Calu3 (cell line): Measurements from ENCODE around the gene DIMT1. TPM values are rescaled to one million over a fixed set of nuclear protein-coding genes. Genes with fewer than 3 reads are reported as not detected.

ENCODE experiments used
- BruUV-seq: library from RNA; stranded (reverse); fragments of 400-500 nt; replicated peaks from 2 replicates; lab custom pipeline; 2021; lab: Mats Ljungman, UMichigan
- CTCF ChIA-PET: fragments of 300-600 bp; sonication (Branson Sonifier 250); formaldehyde crosslinking; loops from one replicate; lab custom pipeline; 2022; ENCODE audit warnings: antibody characterized with exemption; lab: Charles Lee
- DNase-seq: peaks from one replicate; pipeline ENCODE4 v3.0.0; 2022
- H3K27ac Mint-ChIP-seq: one replicate; pipeline ENCODE4 v1.8.0; 2022; ENCODE audit warnings: mixed read lengths; ENCODE audit not compliant: unreplicated experiment
- H3K27me3 Mint-ChIP-seq: one replicate; pipeline ENCODE4 v1.8.0; 2022; ENCODE audit warnings: mixed read lengths; ENCODE audit not compliant: unreplicated experiment
- H3K36me3 Mint-ChIP-seq: one replicate; pipeline ENCODE4 v1.8.0; 2022; ENCODE audit warnings: mild to moderate bottlenecking, moderate library complexity, mixed read lengths; ENCODE audit not compliant: insufficient read depth, unreplicated experiment
- H3K4me1 Mint-ChIP-seq: one replicate; pipeline ENCODE4 v1.8.0; 2022; ENCODE audit warnings: mild to moderate bottlenecking, low read depth, mixed read lengths; ENCODE audit not compliant: unreplicated experiment
- H3K4me3 Mint-ChIP-seq: one replicate; pipeline ENCODE4 v1.8.0; 2022; ENCODE audit warnings: mild to moderate bottlenecking, low read depth, moderate library complexity, mixed read lengths; ENCODE audit not compliant: unreplicated experiment
- H3K9me3 Mint-ChIP-seq: one replicate; pipeline ENCODE4 v1.8.0; 2022; ENCODE audit warnings: low read depth, mixed read lengths; ENCODE audit not compliant: unreplicated experiment
- CTCF ChIP-seq: fragments of 200-600 bp; IDR thresholded peaks from one replicate; pipeline ENCODE4 v1.8.0; 2022; ENCODE audit warnings: antibody characterized with exemption; ENCODE audit not compliant: unreplicated experiment
- intact Hi-C: fragments of 100-400 bp; cut with micrococcal nuclease; formaldehyde crosslinking; loops from one replicate; pipeline ENCODE4 v1.10.0; 2022; ENCODE audit not compliant: unreplicated experiment
- total RNA-seq: library from RNA; stranded (reverse); gene quantifications from 2 replicates; pipeline ENCODE4 v1.2.3, GENCODE V29; 2022

The DIMT1 gene
- total RNA-seq, 1 experiment from 2014 or later, result 41.1 TPM

DNA sequence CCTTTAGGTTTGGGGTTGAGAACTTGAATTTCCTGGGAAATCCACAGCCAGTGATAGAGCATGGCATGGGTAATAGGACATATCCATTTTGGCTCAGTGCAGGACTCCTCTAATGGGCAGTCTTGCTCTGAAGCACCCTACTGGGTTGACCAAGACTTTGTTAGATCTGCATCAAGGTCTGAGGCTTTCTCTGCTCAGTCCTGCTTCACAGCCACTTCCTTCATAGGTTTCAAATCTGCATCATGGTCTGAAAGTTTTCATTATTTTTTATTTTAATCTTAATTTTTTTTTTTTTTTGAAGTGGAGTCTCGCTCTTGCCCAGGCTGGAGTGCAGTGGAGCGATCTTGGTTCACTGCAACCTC lies 61.2 kb downstream of the DIMT1 start:
- no peaks in the 10 kb centered on the region for H3K9me3 Mint-ChIP-seq
- no peak overlapping the region for H3K4me3 Mint-ChIP-seq
- H3K36me3 Mint-ChIP-seq, result peaks cover 8% of the 10 kb centered on the region
- peaks cover 20% of the 10 kb centered on the region for H3K4me1 Mint-ChIP-seq
- CTCF ChIA-PET, result no interaction called here
- TF ChIP-seq CTCF, result no peak
- H3K27me3 Mint-ChIP-seq, result no peaks in the 10 kb centered on the region
- intact Hi-C loops, result no loop called here
- H3K27ac Mint-ChIP-seq, result no peak overlapping the region
- no peak for DNase-seq
- no TSS peak for BruUV-seq

- DNase-seq, result no peak
- peaks cover 8% of the 10 kb centered on the region for H3K36me3 Mint-ChIP-seq
- CTCF ChIA-PET, result no interaction called here
- no peaks in the 10 kb centered on the region for H3K9me3 Mint-ChIP-seq
- intact Hi-C loops, result no loop called here
- no peaks in the 10 kb centered on the region for H3K27me3 Mint-ChIP-seq
- no TSS peak for BruUV-seq
- no peak overlapping the region for H3K27ac Mint-ChIP-seq
- TF ChIP-seq CTCF, result no peak
- H3K4me3 Mint-ChIP-seq, result no peak overlapping the region
- peaks cover 20% of the 10 kb centered on the region for H3K4me1 Mint-ChIP-seq
These were observed 61.8 kb downstream of the DIMT1 start for GRCh38 chr5:62341783-62342475.

- intact Hi-C loops, result no loop called here
- no peak overlapping the region for H3K27ac Mint-ChIP-seq
- no TSS peak for BruUV-seq
- H3K4me3 Mint-ChIP-seq, result no peak overlapping the region
- H3K4me1 Mint-ChIP-seq, result peaks cover 28% of the 10 kb centered on the region
- H3K9me3 Mint-ChIP-seq, result no peaks in the 10 kb centered on the region
- H3K36me3 Mint-ChIP-seq, result peaks cover 8% of the 10 kb centered on the region
- no peak for TF ChIP-seq CTCF
- DNase-seq, result no peak
- CTCF ChIA-PET, result no interaction called here
- H3K27me3 Mint-ChIP-seq, result no peaks in the 10 kb centered on the region
These were observed 62.7 kb downstream of the DIMT1 start for GRCh38 chr5:62340979-62341378.

DNA sequence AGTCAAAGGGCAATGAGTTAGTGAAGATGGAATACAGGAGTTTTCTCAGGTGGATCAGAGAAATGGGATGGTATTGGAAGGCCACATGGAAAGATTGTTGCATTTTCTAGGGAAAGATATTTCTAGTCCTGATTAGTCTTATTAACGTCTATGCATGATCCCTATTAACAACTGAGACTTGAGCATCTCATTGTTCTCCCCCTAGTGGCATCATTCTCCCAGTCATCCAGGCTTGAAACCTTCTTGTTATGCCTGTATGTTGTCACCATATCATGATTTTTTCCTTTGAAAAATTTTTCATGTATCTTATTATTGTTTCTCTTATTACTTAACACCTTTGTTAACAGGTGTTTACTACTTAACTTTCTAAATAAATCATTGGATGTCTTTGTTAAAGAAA lies 63.3 kb downstream of the DIMT1 start:
- CTCF ChIA-PET, result no interaction called here
- no TSS peak for BruUV-seq

More for the DNA sequence above, 63.3 kb downstream of the DIMT1 start:
- Mint-ChIP-seq H3K4me1 (peaks cover 33% of the 10 kb centered on the region), H3K9me3 (no peaks in the 10 kb centered on the region), H3K27ac (no peak overlapping the region), H3K27me3 (no peaks in the 10 kb centered on the region), H3K4me3 (no peak overlapping the region), H3K36me3 (peaks cover 8% of the 10 kb centered on the region)
- intact Hi-C loops, result no loop called here
- no peak for DNase-seq
- TF ChIP-seq CTCF, result no peak

Other genes starting within 250 kb of the DIMT1 start
- 76.9 and 81.4 TPM in 2 replicates for gene KIF2A, start 97.7 kb downstream of the DIMT1 start, total RNA-seq
- gene IPO11, start 8.9 kb upstream of the DIMT1 start, total RNA-seq, result 43.4 and 47.3 TPM in 2 replicates
- gene LRRC70, start 174.9 kb upstream of the DIMT1 start, total RNA-seq, result 1.1 and 2.1 TPM in 2 replicates